GM19035 (cell line): Measurements from ENCODE around the gene NR2F2.
"Not testable (repeated sequence)": the region's sequence is repeated elsewhere in the genome, so short reads cannot be mapped to it uniquely, and the experiment has no call there.

Experiments used
- ATAC-seq: cut with Tn5 transposase; IDR thresholded peaks from one replicate; pipeline ENCODE4 v1.9.1; 2021; ENCODE audit not compliant: unreplicated experiment

The NR2F2 gene

GRCh38 chr15:96365781-96366525 is 35.5 kb downstream of the NR2F2 start:
- no peak for ATAC-seq

DNA sequence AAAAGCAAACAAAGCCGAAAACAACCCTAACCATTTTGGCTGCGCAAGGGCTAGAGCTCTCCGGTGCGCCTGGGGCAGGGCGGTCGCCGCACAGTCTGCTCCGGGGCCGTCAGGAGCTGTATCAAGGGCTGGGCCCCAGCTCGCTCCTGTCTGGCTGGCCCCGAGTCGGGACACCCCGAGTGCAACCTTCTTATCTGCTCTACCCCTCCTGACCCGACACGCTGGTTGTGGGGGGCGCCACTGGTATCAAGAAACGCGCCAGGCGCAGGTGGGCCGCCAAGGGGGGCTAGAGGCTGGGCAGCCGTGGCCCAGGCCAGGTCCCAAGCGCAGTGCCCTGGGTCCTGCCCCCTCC is 36.0 kb downstream of the NR2F2 start:
- no peak for ATAC-seq

GRCh38 chr15:96367311-96368200 is 37.1 kb downstream of the NR2F2 start:
- ATAC-seq: no peak

DNA sequence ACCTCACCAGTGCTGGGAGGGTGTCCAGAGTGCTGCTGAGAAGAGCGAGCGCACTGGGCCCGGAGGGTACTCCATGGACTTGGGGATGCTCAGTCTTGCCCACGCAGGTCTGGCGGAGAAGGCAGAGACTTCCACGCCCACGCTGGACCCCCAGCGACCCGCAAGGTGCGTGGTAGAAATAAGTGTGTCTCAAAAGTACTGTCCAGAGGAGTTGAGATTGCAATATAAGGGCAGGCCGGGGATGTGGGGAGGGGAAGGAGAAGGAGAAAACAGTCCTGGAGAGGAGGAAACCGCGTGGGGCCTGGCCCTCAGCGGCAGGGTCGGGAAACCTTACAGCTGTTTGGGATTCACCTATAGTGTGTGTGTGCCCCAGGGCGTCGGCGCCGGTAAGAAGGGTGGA is 38.9 kb downstream of the NR2F2 start:
- ATAC-seq: no peak

- no peak for ATAC-seq
Observed at GRCh38 chr15:96369825-96370621, 39.5 kb downstream of the NR2F2 start.

DNA sequence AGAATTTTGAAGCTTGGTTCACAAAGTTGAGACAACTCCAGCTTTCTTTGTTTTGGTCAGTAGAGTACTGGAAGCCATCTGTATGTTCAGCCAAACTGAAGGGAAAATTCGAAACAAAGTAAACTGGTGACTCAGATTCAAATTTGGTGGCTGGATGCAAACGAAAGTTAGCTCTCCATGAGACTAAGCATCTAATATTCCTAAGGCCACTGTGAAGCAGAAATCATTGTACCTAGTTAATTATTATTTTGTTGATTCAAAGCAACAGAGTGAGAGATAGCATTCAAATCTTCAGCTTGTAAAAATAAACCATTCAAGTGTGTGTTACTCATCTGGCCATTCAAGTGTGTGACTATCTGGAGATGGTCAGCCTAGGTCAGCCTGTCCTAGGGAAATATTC is 42.1 kb downstream of the NR2F2 start:
- no peak for ATAC-seq

DNA sequence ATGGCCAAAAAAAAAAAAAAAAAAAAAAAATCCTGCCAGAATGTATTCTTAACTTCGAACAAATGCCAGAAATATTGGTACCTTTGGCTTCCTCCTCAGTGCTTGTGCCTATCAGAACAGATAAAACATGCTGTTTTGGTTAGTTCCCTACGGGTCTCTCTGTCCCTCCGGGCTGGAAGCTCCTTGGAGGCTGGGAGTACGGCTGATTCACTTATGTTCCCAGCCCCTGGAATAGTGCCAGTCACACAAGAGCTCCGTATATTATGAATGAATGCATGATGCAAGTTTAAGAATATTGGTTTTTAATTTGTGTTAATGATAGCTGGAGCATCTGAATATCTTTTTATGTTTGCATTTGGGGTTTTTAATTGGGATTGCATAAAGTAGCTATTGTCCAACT is 44.0 kb downstream of the NR2F2 start:
- no peak for ATAC-seq

GRCh38 chr15:96379592-96379991 is 49.1 kb downstream of the NR2F2 start:
- not testable (repeated sequence) for ATAC-seq

DNA sequence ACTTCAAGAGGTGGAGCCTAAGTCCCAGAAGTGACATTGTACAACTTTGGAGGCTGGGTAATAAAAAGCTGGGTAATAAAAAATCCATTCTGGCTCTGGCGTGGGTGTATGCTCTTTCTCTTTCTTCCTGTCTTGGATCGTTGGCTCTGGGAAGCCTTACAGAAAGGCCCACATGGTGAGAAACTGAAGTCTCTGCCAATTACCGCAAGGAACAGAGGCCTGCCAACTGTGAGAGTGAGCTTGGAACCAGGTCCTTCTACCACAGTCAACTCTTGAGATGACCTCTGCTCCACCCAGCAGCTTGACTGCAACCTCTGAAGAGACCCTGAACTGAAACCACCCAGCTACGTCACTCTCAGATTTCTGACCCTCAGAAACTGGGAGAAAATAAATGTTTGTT is 51.0 kb downstream of the NR2F2 start:
- ATAC-seq: no peak

DNA sequence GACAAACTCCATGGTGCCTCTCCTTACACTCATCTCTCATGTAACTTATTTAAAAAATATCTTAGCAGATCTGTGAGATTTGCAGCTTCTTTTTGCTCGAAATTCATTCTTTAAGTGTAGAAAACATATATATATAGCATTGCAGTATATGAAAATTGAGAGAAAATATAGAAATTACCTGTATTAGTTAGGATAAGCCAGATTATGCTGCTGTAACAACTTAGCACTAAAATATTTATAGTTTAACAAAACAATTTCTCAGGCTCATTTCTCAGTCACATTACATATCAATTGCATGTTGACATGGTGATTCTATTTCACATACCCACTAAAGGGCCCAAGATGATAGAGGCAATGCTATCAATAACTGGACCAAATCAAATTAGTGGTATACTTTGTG is 54.7 kb downstream of the NR2F2 start:
- no peak for ATAC-seq

GRCh38 chr15:96388673-96389072 is 58.2 kb downstream of the NR2F2 start:
- ATAC-seq: no peak
